ENCODE results near the gene MAD2L1BP.

GRCh38 chr6:43667245-43668150 lies 31.9 kb downstream of the MAD2L1BP start:
- TF ChIP-seq, protein P1, sequence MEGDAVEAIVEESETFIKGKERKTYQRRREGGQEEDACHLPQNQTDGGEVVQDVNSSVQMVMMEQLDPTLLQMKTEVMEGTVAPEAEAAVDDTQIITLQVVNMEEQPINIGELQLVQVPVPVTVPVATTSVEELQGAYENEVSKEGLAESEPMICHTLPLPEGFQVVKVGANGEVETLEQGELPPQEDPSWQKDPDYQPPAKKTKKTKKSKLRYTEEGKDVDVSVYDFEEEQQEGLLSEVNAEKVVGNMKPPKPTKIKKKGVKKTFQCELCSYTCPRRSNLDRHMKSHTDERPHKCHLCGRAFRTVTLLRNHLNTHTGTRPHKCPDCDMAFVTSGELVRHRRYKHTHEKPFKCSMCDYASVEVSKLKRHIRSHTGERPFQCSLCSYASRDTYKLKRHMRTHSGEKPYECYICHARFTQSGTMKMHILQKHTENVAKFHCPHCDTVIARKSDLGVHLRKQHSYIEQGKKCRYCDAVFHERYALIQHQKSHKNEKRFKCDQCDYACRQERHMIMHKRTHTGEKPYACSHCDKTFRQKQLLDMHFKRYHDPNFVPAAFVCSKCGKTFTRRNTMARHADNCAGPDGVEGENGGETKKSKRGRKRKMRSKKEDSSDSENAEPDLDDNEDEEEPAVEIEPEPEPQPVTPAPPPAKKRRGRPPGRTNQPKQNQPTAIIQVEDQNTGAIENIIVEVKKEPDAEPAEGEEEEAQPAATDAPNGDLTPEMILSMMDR (conservative IDR thresholded peaks at IDR 0.05; ENCODE audit: low read depth, low read length): peak; percentile 89
- TF ChIP-seq SMC3 (IDR thresholded peaks at IDR 0.05; ENCODE audit: low read depth, low read length) (peak; percentile 93), USF2 (IDR thresholded peaks at IDR 0.05; ENCODE audit: low read depth, low read length) (no peak), POLR2A (IDR thresholded peaks at IDR 0.05; ENCODE audit: low read depth, low read length) (no peak), MAFK (IDR thresholded peaks at IDR 0.05; ENCODE audit: low read depth, low read length) (no peak), RAD21 (IDR thresholded peaks at IDR 0.05; ENCODE audit: low read length) (peak; percentile 91)
- TF ChIP-seq, protein P2, sequence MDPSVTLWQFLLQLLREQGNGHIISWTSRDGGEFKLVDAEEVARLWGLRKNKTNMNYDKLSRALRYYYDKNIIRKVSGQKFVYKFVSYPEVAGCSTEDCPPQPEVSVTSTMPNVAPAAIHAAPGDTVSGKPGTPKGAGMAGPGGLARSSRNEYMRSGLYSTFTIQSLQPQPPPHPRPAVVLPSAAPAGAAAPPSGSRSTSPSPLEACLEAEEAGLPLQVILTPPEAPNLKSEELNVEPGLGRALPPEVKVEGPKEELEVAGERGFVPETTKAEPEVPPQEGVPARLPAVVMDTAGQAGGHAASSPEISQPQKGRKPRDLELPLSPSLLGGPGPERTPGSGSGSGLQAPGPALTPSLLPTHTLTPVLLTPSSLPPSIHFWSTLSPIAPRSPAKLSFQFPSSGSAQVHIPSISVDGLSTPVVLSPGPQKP (IDR thresholded peaks at IDR 0.05; ENCODE audit: borderline replicate concordance, low read depth, low read length): no peak

All from IMR-90 (cell line).